HG03442 (cell line): ENCODE results near the gene ZBTB22.

Experiments used
- ATAC-seq: cut with Tn5 transposase; IDR thresholded peaks from one replicate; pipeline ENCODE4 v1.9.1; 2021; ENCODE audit warnings: mild to moderate bottlenecking, moderate library complexity; ENCODE audit not compliant: unreplicated experiment

The ZBTB22 gene

DNA sequence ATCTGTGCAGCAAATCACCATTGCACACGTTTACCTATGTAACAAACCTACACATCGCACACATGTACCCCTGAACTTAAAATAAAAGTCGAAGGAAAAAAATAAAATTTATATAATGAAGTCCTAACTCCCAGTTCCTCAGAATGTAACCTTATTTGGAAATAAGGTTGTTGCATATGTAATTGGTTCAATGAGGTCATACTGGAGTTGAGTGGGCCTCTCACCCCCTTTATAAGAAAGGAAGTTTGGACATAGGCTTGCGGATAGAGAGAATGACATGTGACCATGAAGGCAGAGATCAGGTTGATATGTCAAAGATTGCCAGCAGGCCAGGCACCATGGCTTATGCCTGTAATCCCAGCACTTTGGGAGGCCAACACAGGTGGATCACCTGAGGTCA, 16.1 kb upstream of the ZBTB22 start:
- no peak for ATAC-seq

DNA sequence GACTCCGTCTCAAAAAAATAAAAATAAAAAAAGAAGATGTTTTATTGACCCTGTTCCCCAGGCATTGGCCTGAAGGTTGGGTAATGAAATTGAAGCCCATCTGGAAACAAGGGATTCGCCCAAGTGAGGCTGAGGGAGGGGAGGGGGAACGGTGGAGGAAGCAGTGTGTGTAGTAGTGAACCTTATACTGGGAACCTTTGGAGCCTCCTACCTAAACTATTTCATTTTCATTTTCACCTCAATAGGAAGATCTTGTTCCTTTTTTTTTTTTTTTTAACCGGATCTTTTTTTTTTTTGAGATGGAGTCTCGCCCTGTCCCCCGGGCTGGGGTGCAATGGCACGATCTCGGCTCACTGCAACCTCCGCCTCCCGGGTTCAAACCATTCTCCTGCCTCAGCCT, 13.2 kb upstream of the ZBTB22 start:
- ATAC-seq = no peak

DNA sequence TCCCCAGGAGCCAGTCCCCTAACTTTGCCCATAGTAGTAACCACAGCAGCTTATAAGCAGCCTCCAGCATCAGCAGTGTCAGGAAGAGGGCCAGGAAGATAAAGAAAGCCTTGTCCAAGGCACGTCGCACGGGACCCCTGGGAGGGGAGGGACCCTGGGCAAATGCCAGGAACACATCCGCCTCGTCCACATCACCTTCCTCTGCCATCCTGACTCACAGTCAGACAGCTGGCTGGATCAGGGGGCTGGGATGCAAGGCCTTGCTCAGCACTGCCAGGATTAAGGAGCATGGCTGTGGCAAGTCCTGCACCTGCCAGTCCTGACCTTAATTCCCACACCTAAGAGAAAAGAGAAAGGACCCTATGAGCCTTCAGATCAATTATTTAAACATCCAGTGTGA, 11.5 kb upstream of the ZBTB22 start:
- ATAC-seq = no peak

DNA sequence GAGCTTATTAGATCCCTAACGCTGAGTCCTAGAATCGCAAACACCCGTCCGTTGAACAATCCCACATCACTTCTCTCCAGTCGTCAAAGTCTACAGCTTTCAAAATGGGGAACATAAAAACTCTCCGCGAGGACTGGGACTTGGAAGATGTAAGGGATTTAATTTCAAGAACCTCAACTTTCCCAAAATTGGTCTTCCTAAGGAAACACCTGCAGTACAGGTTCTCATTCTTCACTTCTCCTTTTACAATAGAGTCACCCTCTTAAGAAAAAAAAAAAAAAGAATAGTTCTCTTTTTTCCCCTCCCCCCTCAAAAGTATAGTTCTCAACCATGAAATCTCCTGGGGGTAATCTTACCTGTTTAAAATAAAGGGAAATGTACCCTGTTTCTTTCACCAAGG, 6.6 kb upstream of the ZBTB22 start:
- no peak for ATAC-seq

DNA sequence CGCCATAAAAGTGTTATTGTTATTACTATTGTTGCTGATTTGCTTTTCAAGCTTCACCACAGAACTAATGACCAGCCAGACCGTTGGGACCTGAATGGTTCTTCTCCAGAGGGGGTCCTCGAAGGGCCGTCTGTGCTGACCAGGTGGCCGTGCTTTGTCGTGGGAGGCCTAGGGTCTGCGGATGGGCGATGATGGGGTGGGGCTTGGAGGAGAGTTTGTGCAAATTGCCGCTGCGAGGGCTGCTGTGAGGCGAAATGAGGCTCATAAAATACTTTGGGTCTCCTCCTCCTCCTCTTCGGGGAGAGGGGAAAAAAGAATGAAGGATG, 6.0 kb upstream of the ZBTB22 start:
- no peak for ATAC-seq

DNA sequence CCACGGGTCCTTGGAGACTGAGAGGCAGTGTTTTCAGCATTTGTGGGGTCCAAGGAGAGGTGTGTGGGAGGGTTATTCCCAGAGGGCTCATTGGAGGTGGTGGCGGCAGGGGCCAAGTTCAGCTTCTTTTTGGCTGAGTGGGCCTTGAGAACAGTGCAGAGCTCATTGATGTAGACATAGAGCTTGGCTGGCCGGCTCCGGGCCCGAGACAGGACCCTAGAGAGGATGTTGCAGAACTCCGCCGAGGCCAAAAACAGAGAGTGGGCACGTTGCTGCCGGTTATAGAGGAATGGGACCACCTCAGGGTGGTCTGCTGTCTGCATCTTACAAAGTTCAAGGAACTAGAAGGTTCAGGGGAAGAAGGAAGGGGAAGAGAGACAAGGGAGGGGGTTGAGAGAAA, 3.7 kb upstream of the ZBTB22 start:
- no peak for ATAC-seq

DNA sequence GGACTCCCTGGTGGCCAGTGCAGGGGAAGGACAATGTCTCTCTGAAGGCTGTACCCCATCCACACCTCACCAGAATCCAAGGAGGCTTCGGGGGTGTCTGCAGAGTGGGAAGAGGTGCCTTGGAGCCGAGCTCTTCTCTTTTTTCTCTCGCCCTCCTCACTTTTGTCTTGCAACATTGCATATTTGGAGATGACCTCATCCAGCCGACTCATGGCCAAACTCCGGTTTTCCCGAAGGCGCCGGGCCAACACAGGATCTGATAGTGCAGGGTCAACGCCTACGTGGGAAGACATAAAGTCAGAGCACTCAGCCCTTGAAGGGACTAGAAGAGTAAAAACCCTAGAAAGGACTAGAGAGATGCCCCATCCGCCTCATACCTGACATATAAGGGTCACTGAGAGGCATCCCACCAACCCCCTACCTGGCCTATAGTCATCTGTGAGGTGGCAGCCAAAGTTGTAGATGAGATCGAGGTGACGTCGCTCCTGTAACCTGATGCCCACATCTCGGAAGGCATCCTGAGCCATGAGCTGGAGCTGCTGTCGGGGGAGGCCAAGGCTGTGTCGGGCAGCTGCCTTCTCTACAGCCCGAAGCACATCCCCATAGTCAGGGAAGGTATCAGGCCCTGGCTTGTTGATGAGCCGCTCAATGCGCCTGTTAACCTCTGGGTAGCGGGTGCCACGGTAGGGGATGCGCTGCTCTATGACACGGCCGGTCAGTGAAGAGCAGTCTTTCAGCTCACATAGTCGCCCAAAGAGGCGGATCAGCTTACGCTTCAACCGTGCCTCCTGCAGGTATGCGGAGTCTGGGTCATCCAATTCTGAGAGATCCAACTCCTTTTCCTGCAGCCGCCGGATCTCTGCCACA, 3.0 kb upstream of the ZBTB22 start:
- no peak for ATAC-seq

DNA sequence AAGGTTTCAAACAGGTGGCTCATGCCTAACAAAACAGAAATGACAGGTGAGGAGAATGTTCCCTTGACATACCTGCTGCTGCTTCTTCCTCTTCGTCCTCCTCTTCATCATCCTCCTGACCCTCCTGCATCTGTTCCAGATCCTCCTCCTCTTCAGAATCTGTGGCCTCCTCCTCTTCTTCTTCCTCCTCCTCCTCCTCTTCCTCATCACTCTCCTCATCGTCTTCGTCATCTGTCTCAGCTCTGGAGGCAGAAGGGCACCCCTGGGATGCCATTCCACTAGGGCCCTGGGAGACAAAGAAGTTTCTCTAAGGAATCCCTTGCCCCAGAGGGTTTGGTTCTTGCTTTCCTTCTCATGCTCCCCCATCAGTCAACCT, 2.4 kb upstream of the ZBTB22 start:
- no peak for ATAC-seq

DNA sequence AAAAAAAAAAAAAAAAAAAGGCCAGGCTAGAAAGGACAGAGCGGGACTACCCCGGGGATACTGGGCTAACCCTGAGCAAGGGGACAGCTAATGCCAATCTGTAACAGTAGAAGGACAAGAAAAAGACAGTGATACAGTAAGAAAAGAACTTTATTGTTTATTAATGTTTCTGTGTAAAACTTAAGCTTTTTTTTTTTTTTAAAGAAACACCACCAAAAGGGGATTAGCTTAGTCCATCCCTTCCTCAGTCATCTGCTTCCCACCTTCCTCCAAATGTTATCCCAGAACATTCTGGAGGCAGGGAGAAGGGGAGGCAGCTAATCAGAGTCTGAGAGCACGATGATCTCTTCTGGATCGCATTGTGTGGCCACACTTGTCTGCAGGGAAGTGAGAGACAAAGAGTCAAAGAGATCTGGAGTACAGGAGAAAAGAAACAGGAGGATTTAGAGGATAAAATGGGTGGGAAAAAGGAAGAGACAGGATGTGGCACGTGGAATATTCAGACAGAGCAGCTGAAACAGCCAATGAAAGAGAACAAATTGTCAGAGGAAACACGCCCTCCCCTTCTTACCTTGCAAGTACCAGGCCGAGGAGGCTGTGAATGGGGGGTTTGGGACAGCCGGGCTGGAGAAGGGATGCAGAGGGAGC, 1.0 kb upstream of the ZBTB22 start:
- ATAC-seq = no peak

DNA sequence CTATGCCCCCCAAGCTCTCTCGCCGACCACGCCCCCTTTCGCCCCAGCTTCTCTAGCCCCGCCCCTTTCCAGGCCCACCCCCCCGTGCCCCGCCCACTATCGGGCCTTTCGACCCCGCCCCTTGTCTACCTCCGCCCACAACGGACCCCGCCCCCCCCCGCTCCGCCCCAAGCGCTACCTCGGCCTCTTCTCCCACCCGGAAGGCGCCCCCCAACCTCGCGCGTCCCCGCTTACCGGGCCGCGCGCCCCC, 200 bp downstream of the ZBTB22 start:
- ATAC-seq = no peak

DNA sequence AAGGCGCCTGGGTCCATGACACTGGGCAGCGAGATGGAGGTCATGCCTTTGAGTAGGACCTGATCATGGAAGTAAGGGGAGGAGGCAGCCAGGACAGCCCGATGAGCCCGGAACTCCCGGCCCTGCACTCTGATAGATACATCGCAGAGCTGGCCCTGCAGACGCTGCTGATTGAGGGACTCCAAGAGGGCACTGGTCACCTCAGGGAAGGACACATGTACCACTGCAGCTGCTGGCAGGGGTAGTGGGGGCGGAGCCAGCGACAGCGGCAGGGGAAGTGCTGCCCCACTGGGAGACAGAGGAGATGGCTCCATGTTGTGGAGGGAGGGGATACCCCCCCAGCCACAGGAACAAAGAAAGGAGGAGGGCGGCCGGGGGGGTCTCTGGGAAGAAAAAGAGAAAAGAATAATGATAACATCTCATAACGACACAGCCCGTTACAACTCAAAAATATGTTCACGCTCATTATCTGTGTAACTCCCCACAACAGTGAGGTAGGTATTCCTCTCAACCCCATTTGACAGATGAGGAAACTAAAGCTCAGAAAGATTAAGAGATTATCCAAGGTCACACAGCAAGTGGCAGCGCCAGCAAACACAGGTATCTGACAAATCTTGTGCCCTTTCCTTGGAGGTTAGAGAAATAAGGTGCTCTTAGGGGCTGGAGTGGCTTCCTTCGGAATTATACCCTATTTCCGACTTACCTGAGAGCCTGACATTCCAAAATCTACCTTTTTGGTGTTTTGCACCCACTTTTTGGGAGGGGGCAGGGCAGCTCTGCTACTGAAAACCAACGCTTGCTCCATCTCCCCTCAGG, 733 bp downstream of the ZBTB22 start:
- no peak for ATAC-seq

DNA sequence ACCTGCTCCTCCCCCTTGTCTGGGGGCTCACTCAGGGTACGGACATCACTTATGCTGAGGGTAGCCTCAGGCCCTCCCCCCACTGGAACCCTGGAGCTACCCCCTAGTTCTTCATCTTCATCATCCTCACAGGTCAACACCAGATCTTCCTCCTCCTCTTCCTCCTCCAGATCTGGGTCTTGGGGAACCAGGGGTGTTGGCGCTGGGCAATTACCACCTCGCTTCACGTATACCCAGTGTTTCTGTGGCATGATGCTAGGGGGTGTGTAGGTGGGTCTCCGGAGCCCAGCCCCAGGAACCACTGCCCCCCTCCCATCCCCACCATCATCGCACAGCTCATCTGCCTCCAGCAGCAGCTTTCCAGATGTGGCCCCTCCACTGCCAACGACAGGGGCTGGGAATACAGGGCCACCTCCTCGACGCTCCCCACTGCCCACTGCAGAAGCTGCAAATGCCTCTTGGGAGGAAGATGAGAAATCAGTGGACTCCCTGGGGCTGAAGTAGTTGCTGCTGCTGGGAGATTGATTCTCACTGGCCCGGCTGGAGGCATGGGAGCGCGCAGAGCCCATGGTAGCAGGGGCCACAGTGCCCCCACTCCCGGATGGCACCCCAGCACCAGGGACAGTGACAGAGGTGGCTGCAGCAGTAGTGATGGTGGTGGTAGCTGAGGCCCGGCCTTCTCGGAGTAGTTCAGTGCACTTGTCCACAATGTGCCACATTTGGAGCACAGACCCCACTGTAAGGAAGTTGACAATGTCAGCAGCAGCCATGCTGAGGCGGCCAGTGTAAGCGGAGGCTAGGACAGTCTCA, 1.5 kb downstream of the ZBTB22 start:
- no peak for ATAC-seq

DNA sequence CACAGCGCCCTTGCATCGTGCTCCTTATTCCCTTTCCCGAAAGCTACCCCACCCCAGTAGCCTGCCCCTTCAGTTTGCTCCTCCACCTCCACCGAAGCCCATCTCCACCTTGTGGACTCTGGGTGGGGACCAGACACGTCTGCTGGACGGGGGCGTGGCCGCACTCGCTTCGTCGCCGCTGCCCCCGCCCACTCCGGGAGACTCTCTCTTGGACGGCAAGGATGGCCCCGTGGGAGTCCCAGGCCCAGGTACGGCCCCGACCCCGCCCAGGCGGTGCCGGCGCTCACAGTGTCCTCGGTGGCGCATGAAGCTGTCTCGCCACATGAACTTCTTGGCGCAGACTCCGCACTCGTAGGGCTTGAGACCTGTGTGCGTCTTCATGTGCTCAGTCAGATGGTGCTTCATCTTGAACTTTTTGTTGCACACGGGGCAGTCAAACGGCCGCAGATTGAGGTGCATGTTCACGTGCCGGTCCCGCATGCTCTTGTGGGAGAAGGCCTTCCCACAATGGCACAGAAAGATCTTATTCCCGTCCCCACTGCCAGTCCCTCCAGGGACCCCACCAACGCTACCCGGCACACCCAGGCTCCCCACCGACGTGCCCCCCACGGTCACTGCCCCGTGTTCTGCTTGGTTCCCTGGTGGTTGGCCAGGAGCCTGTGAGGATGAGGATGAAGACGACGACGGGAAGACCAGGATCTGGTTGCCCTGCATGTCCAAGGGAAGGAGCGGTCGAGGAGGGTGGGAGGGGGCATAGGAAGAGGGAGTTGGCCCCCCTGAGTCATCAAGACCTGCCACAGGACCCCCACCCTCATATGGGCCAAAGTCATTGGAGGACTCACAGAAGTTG, 2.4 kb downstream of the ZBTB22 start:
- no peak for ATAC-seq

DNA sequence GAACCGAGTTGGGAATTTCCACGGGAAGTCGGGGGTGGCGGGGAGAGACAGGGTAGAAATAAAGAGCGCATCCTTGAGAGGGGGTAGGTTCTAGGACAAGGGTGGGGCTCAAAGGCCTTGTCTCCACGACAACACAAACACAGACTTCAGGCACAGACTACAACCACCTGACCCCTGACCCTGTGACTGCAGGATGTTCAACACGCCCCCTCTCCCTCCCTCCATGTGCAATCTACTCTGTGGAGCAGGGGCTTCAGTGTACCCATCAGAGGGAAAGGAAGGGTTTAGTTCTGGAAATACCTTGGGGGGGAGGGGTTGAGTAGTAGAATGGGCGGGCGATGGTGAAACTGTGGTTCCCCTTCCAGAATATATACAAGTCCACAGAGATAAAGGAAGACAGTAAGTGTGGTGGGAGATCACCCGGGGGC, 3.0 kb downstream of the ZBTB22 start:
- ATAC-seq = no peak

DNA sequence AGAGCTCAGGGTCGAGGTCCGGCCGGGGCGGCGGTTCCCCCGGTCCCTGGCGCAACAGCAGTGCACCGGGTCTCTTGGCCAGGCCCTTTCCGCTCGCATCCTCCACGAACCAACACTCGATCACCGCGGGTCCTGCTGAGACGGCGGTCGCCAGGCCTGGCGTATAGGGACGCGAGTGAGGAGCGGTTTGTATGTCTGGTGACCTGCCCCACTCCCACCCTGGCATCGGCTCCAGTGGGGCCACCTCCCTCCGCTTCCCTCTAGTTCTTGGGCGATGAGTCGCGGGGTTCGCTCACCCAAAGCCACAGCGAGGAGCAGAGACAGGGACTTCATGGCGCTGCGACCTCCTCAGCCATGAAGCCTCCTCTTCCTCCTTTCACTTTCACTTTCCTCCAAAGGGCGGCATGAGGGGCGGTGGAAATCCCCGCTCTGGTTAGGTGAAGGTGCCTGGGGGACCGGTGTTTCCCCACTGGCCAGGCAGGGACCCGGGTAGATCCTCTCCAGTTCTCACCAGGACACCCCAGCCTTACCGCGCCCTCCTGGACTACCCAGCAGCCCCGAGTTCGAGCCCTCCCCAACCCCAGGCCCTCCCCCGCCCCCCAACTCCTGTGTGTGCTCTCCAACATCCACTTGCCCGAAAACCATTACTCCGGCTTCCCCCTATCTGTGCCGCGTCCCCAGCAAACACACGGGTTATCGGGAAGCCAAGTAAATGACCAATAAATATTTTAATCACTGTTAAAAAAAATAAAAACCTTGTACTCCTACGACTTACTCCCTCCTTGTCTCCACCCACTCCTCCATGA, 3.6 kb downstream of the ZBTB22 start, which contains the start of gene TAPBP:
TSS of gene TAPBP (minus strand) at position 370 of the 806 bp plus-strand sequence. CDS start at position 333, 37 bp downstream.
- peak; percentile 32 for ATAC-seq

DNA sequence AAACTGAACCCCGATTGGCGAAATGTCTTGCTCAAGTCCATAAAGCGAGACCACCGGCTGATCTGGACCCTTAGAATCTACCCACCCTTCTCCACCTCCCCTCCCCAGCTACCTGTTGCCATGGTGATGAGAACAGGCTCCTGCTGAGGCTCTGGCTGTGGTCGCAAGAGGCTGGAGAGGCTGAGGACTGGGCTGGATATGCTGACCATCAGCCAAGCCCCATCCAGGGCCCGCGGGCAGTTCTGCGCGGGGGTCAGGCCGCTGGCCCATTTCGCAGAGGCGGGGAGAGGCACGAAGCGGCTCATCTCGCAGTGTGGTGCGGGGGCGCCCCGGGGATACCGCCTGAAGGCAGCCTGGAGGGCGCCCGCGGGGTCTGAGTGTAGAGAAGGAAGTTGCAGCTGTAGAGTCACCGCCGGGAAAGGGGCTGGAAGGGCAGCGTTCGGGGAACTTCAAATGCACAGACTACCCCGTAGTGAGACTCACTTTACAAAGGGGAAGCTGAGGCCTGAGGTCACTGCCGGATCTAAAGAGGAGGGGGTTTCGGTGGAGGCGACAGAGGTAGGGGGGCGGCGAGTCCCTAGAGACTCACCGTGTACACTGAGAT, 4.3 kb downstream of the ZBTB22 start:
- peak; percentile 3 for ATAC-seq

DNA sequence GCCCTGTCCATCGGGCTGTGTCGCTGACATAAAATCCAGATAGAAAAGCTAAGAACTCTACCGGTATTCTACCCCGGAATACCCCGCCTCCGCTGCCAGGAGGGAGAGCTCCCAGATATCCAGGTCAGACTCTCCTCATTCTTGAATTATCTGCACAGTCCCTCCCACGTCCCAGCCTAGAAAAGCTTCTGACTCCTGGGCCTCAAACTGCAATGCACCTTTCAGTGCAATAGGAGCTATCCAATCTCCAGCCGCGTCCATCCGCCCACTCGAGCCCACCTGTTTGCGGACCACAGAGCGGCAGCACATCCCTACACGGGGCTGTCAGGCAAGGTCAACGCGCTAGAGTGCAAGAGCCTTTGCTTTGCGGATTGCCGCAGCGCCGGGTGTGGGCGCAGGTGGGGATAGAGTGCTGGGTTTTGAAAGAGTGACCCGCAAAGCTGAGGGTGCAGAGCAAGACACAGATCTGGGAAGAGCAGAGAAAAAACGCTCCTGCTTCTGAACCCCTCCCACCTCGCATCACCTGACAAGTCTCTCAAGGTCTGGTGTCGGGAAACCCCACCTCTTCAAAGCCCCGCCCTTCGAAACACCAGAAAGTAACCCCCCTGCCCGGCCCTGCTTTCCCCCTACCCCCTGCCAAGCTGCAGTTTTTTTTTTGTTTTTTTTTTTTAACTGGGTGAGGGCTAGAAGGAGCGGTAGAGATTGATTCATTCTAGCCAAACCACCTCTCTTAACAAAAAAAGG, 5.0 kb downstream of the ZBTB22 start:
- no peak for ATAC-seq

DNA sequence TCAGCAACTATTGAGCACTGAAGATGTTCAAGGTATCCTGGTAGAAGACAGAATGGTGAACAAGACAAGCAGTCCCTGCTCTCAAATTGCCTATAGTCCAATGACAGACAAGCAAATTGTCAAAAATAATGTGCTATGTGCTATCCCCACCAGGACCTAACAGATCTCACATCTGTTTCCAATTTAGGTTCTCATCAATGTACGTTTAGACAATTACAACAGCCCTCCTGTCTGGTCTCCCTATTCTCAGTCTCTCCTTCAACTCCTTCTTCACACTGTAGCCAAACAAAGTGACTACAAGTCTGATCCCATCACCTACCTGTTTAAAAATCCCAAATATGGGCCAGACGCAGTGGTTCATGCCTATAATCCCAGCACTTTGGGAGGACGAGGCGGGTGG, 11.2 kb downstream of the ZBTB22 start:
- ATAC-seq = no peak
